GM21423 (cell line): ENCODE data around the gene GTF2A1L.
"Not testable (repeated sequence)": the region's sequence is repeated elsewhere in the genome, so short reads cannot be mapped to it uniquely, and the experiment has no call there.

Experiments used
- ATAC-seq: cut with Tn5 transposase; IDR thresholded peaks from one replicate; pipeline ENCODE4 v1.9.1; 2021; ENCODE audit warnings: mild to moderate bottlenecking, moderate library complexity; ENCODE audit not compliant: unreplicated experiment

GTF2A1L gene

DNA sequence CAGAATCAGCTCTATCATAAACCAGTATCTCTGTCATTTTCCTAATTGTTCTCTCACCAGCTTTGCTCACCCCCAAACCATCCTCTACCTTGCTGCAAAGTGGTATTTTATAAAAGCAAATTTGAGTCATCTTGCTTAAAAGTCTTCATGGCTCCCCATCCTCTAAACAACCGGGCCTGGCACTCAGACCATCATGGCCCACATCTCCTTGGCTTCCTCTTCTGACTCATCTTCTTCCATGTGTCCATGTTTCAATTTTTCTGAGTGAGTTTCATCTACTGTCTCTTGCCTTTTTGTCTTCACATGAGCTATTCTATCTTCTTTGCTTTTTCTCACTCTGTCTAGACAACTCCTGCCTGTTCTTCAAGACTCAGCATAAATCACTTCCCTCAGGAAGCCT, 79.2 kb downstream of the GTF2A1L start:
- no peak for ATAC-seq

DNA sequence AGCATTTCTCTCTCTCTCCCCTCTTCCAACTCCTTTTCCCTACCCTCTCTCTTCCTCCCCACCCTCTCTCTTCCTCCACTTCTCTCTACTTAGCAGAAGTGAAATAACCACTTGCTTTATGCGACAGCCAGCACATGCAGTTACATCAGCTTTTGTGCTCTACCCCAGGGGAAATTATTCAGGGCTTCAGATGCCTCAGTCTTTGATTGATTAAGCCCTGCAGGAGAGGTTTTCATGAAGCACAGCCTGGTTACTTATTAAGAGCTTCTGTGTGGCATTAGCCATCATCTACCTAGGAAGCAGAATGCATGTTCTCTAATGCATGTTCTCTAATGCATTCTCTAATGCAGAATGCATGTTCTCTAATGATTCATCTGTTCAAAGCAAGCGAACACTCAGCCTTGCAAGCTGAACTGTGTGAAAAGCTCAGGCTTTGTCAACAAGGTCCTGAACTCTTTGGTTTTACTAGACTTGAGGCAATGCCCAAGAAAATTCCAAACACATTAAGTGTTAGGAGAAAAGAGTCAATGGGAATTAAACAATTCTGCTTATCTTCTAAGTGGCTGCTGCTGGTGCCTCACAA, 81.8 kb downstream of the GTF2A1L start:
- no peak for ATAC-seq

DNA sequence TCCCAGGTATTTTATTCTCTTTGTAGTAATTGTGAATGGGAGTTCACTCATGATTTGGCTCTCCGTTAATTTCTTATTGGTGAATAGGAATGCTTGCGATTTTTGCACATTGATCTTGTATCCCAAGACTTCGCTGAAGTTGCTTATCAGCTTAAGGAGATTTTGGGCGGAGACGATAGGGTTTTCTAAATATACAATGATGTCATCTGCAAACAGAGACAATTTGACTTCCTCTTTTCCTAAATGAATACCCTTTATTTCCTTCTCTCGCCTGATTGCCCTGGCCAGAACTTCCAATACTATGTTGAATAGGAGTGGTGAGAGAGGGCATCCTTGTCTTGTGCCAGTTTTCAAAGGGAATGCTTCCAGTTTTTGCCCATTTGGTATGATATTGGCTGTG, 86.0 kb downstream of the GTF2A1L start:
- not testable (repeated sequence) for ATAC-seq

DNA sequence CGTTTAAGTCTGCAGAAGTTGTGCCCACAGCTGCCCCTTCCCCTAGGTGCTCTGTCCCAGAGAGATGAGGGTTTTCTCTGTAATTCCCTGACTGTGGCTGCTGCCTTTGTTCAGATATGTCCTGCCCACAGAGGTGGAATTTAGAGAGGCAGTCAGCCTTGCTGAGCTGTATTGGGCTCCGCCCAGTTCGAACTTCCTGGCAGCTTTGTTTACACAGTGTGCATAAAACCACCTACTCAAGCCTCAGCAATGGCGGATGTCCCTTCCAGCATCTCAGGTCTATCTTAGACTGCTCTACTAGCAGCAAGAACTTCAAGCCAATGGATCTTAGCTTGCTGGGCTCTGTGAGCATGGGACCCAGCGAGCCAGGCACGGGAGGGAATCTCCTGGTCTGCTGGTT, 89.8 kb downstream of the GTF2A1L start:
- ATAC-seq = no peak

DNA sequence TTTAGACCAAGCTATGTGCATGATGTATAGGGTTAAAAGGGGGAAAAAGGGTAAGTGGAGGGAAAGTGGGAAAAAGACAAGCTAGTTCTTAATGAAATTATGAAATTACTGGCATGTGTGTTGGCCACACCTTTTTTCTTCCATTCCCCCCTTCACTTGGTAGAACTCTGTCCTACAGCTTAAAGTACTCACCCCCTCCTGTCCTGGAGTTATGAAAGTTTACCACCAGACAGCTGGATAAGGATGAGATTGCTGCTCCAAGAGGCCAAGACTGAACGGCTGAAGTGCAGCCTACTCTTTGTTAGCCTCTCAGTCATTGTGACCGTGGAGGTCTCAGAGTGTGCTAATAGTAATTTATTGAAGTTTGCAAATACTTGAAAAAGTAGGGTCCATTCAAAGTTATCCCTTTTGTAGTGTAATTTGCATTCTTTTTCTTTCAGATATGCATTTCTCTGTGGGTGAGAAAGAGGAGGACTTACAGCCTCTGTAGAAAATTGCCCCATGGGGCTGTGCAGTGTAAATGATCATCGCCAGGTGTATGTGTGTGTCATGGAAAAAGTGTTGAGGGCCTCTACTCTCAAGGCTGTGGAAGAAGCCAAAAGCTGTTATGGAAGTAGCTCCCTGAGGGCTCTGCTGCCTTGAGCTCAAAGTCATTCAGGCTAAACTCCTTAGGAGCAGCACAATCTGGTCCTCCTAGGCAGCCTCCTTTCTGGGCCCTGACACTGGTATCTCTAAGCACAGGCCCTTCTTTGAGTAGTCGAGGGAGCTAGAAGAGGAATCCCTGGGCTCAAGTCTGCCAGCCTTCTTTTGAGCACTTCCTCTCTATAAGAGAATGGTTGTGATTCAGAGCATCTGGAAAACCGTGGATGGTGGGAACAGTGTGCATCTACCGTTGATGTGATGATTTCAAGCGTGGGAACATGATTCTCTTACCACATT, 91.7 kb downstream of the GTF2A1L start:
- ATAC-seq = no peak

DNA sequence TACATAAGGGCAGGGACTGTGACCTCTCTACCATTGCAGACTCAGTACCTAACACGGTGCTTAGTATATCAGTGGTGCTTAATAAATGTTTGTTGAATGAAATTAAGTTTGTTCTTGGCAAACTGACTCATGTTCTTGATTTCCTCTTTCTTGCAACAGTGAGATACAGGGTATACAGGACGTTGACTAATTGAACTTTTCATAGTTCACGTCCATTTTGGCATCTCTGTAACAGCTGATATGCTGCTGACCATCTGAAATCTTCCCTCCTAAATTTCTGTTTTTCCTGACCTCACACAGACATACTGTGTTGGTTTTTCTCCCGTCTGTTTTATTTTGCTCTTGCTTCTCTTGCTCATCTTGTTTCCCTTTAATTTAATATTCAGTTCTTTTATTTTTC, 93.7 kb downstream of the GTF2A1L start:
- ATAC-seq = no peak

DNA sequence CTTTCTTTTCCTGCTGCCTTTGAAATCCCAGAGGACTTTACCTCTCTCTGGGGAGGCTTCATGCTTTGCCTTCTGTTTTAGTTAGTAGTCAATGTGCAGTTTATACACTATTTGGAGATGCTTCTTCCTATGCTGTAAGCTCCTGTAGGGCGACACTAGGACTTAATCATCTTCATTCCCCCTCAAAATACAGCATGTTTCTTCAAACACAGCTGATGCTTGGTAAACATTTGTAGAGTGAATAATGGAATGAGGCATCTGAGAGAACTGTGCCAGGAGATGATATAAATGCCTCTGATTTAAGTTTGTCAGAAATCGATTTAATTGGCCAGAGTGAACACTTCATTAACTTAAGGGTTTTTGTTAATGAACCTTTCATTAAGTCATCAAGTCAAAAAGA, 94.5 kb downstream of the GTF2A1L start:
- no peak for ATAC-seq

DNA sequence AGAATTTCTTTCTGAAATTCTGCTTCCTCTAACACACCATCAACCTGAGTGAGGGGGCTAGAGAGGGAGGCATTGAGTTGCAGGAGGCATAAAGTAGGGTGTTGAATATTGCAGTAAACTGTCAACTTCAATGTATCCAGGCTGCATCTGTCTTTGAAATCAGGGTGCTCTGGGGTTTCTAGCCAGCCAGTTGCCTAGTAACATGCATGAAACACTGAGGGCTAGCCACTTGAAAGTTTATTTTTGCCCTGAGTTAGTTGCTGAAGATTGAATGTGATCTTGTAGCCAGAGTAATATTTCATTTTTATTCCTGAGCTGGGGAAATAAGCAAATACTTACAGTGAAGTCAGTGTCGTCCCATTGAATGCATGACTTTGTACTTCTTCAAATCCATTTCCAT, 96.0 kb downstream of the GTF2A1L start:
- no peak for ATAC-seq

DNA sequence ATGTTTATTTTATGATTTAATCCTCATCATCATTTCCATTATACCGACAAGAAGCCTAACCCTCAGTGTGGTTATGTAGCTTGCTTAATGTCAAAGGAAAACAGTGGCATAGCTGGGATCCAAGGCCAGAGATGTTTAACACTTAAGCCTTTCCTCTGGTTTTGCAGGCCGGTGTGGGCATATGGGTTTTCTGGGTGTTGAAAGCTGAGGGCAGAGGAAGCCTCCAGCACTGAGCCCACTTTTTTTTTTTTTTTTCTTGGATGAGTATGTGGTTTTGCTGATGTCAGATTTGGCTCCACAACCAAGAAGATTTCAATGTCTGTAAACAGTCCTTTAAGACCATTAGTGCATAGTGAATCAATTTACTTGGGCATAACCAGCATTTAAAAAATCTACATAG, 96.6 kb downstream of the GTF2A1L start:
- ATAC-seq = no peak

DNA sequence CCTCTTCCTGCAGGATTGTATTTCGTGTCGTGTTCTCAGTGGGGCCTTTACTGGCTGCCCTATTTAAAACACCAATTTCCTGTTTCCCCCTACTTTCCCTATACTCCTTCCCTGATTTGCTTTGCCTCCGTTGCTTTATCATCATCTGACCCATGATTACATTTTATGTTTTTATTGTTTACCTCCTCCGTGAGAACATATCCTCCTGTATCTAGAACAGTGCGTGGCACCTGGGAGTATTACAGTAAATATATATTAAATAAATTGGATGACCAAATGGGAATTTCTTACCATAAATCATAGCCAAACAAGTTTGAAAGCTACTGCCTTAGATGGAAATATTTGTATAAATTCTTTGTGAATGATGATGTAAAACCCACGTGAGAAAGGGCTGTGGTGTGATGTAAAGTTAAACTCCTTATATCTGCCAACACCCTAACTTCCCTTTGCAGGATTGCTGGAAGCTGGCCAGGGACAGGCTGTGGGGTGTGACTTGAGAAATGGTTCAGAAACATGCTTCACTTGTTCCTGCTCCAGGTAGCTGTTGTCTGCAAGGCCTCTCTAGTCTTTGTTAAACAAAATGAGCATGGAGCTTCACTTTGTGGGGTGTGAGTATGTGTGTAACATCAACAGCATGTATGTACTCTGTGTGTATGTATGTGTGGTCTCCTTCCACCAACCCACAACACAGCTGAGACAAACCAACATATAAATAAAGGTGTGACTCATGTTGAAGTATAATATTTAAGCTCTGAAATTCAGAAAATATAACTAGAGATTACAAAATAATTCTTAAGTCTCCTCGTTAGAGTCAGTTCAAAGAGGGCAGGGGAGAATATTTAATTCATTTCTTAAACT, 97.6 kb downstream of the GTF2A1L start:
- ATAC-seq = no peak

DNA sequence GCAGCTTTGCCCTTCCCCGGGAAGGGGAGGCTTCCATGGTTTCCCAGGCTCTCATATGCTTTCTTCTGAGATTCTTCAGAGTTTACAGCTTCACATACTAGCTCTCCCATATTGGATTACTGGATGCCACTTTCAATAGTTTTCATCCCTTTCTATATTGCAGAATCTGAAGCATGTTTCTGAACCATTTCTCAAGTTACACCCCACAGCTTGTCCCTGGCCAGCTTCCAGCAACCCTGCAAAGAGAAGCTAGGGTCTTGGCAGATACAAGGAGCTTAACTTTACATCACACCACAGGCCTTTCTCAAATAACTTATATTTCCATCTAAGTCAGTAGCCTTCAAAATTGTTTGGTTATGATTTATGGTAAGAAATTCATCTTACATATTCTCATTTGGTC, 98.3 kb downstream of the GTF2A1L start:
- no peak for ATAC-seq

DNA sequence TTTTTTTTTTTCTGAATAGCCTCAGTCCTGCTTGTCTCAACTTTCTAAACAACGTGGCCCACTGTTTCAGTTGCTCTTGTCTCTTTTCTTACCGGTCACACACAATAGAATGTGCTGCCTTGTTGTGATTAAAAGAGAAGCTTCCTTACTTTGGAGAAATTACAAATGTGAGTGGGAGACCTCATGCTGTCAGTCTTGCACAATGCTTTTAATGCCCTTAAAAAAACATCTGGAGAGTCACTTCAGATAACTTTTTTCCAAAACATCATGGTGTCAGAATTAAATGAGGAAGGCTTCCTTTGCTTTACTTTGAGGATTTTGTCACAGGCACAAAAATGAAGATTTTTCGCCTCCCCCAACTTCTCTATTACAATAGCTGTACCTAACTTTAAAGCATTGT, 100.2 kb downstream of the GTF2A1L start:
- no peak for ATAC-seq

DNA sequence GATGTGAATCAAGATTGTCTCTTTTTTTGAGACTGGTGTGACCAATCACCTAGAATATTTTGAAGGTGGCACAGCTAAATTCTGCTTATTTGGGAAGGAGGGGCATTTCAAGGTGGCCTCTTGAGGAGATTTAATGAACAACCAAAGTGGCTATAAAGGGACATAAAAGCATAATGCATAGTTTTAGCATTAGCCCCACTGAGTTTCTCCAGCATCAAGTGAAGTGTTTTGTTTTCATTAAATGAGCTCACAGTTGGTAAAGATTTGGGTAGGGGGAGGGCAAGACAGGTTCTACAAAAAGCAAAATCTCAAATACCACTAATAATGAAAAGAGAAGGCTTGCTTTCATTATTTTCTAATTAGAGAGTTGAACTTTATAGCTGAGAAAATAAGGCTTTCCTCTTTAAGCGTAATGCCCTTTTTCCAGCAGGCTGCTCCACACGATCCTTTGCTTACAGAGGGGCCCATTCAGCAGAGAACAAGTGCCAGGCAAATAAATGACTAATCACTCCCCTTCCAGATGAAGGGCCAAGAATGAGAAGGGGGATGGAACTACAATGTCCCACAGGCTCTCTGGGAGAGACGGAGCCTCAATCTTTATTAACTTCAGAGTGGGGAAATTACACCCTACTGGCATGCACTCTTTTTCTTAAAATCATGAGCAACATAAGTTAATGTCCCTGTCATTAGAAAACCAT, 102.0 kb downstream of the GTF2A1L start:
- ATAC-seq = no peak

DNA sequence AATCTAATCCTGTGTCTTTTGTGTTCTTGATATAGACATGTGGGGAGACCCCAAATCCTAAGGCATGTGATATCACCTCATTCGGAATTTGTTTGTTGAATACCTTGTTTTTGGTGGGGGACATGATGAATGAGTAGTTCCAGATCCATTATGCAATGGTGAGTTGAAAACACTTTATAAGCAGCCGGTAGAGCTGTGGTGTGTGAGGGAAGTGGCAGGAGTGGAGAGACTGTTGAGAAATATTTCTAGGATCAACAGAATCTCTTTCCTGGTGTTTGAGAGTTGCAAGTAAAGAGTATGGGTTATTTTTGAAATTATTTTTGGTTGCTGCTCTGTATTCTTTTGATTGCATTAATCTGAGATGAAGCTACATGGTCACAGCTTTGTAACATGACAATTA, 103.5 kb downstream of the GTF2A1L start:
- no peak for ATAC-seq

DNA sequence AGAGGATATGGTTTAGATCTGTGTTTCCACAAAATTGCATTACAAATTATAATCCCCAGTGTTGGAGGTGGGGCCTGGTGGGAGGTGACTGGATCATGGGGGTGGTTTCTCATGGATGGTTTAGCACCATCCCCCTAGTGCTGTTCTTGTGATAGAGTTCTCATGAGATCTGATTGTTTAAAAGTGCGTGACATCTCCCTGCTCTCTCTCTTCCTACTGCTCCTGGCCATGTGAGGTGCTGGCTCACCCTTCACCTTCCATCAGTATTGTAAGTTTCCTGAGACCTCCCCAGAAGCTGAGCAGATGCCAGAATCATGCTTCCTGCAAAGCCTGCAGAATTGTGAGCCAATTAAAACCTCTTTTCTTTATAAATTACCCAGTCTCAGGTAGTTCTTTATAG, 104.7 kb downstream of the GTF2A1L start:
- ATAC-seq = no peak

DNA sequence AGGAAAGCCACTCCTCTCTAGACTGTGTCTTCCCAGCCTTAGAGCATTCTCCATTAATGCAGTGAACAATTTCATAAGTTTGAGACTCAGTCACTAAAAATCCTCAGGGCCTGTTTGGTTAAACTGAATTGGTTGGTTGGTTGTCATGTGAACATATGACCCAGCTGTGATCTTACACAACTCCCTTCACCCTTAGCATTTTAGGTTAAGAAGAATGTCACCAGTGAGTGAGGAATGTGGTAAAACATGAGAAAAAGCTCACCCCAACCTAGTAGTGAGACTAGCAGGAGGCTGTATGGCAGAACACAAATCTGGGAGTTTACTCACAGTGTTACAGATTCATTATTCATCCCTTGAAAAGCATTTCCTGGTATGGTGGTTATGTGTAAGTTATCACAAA, 105.5 kb downstream of the GTF2A1L start:
- no peak for ATAC-seq

DNA sequence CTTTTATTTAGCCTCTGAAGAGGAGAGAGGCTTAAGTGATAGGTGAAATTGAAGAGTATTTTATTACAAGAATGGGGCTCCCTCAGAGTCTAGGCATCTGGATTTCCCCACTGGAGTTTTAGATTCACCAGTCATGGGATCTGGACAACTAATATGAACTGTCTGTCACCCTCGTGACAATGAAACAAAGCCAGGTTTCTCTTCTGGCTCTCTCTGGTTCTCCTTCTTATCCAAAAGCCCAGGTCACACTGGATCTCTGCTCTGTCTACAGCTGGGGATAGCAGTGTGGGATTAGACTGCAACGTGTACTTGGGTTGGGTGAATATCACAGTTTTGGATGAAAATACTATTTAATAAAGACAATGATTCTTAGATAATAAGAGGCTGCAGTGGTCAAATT, 106.6 kb downstream of the GTF2A1L start:
- no peak for ATAC-seq

DNA sequence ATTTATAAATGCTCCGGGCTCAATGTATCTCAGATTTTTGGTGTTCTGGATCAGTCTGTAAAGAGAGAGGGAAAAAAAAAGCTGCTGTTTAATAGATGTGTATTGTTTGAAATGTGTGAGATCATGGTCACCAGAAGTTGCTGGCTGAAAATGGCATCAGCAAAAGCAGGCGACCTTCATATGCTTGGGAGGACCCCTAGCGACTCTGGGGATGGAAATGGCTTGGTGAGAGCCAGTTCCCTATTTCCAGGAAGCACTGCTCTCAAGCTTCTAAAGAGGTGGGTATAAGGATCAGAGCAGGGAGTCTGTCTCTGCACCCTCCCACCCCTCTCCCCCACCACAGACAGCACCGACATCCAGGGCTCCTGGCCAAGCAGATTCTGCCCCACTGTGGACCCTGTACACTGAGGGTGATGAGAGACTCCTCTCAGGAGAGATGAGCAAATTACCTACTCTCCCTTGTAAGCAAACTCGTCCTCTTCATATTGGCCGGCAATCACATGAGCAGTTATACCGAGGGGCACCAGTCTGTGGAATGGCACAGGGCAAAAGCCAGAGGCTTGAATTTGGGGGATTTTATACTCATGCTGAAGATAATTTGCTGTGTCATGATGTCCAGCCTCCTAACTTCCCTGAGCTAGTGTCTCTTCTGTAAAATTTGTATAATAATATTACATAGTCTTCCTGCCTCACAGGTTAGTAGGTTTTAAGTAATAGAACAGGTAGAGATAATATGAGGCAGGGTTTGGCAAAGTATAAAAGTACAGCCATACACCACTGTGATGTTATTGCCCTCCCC, 108.2 kb downstream of the GTF2A1L start:
- no peak for ATAC-seq

DNA sequence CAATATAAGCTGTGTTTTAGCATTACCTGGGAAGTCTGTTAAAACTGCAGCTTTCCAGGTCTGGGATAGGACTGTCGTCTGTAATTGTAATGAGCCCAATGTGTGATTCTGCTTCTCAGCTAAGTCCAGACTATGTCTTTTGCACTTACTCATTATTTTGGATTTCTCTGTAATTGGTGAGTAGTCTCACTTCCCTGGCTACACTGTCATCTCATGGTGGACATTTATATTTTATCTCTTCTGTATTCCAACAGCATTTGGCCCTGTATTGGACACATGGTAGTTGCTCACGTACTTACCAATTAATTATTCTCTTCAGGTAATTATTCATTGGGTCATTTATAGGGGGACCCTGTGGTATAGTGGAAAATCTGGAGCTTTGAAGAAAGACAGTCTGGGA, 109.9 kb downstream of the GTF2A1L start:
- ATAC-seq = no peak

DNA sequence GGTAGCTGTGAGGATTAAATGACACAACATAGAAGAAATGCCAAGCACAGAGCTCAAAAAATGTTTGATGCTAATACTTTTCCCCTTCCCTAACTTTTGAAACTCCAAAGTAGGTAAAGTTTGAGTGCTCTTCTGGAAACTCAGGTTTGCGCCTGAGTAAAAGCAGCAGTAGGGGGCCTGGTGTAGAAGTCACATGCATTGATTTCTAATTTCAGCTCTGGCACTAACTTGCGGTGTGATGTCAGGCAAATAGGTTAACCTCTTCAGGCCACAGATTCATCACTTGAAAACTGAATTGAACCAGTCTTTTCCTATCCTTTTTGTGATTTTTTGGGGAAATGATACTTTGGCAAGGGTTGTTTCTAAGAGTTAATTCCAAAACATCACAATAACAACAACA, 110.6 kb downstream of the GTF2A1L start:
- ATAC-seq = no peak
